Neuronal stem cell (in vitro differentiated cells): ENCODE results near the gene MYH9.

Source experiments
- DNase-seq: peaks from one replicate; pipeline ENCODE4 v3.0.0-alpha.2; 2013; ENCODE audit warnings: low spot score
- H2AFZ ChIP-seq: one replicate; pipeline ENCODE4 v1.6.1; 2013; ENCODE audit warnings: mild to moderate bottlenecking, low read length, inconsistent platforms
- H2AK5ac ChIP-seq: 2 replicates; pipeline ENCODE4 v1.6.1; 2013; ENCODE audit warnings: low read depth, mild to moderate bottlenecking, inconsistent platforms, low read length, moderate library complexity, mixed read lengths
- H2BK120ac ChIP-seq: 2 replicates; pipeline ENCODE4 v1.6.1; 2013; ENCODE audit warnings: low read depth, mild to moderate bottlenecking, inconsistent platforms, low read length, moderate library complexity, mixed read lengths
- H2BK12ac ChIP-seq: one replicate; pipeline ENCODE4 v1.6.1; 2013; ENCODE audit warnings: low read length, inconsistent platforms
- H2BK15ac ChIP-seq: 2 replicates; pipeline ENCODE4 v1.6.1; 2013; ENCODE audit warnings: mild to moderate bottlenecking, low read length, inconsistent platforms, mixed read lengths
- H2BK5ac ChIP-seq: one replicate; pipeline ENCODE4 v1.6.1; 2013; ENCODE audit warnings: inconsistent platforms, mild to moderate bottlenecking, low read length, moderate library complexity
- H3K14ac ChIP-seq: one replicate; pipeline ENCODE4 v1.6.1; 2013; ENCODE audit warnings: low read length, inconsistent platforms
- H3K18ac ChIP-seq: 2 replicates; pipeline ENCODE4 v1.6.1; 2013; ENCODE audit warnings: low read length, inconsistent platforms
- H3K23ac ChIP-seq: 2 replicates; pipeline ENCODE4 v1.6.1; 2013; ENCODE audit warnings: low read depth, mild to moderate bottlenecking, mixed read lengths, low read length, inconsistent platforms; ENCODE audit not compliant: poor library complexity
- H3K27ac ChIP-seq: replicated peaks from 3 replicates; pipeline ENCODE4 v1.5.1; 2013; ENCODE audit warnings: low read length, inconsistent platforms
- H3K27me3 ChIP-seq, 3 experiments: 2 replicates each; pipeline ENCODE4 v1.6.1; 2013; ENCODE audit warnings: low read length in 3 of 3, mild to moderate bottlenecking in 2 of 3, inconsistent platforms in 1 of 3, low read depth in 1 of 3, mixed read lengths in 1 of 3, moderate library complexity in 1 of 3; ENCODE audit not compliant: control insufficient read depth in 3 of 3, insufficient read depth in 3 of 3
- H3K36me3 ChIP-seq, 2 donors: replicated peaks in 1 of 2; 2 replicates each; pipeline ENCODE4 v1.6.1; 2013; ENCODE audit warnings: low read length in 2 of 2; ENCODE audit not compliant: control insufficient read depth in 2 of 2, insufficient read depth in 2 of 2
- H3K4ac ChIP-seq: 2 replicates; pipeline ENCODE4 v1.6.1; 2013; ENCODE audit warnings: inconsistent platforms, mild to moderate bottlenecking, low read length, moderate library complexity
- H3K4me1 ChIP-seq, 2 donors: 1 replicate in 1 of 2; 2 replicates in 1 of 2; pipeline ENCODE4 v1.6.1; 2013; ENCODE audit warnings: low read length in 2 of 2, low read depth in 1 of 2; ENCODE audit not compliant: control insufficient read depth in 2 of 2, insufficient read depth in 1 of 2
- H3K4me2 ChIP-seq: one replicate; pipeline ENCODE4 v1.6.1; 2013; ENCODE audit warnings: mild to moderate bottlenecking, low read length, inconsistent platforms; ENCODE audit not compliant: insufficient read depth, poor library complexity, severe bottlenecking
- H3K4me3 ChIP-seq, 2 donors: 2 replicates each; pipeline ENCODE4 v1.5.1; 2013; ENCODE audit warnings: low read length in 2 of 2, mild to moderate bottlenecking in 2 of 2, inconsistent platforms in 1 of 2, moderate library complexity in 1 of 2
- H3K79me1 ChIP-seq: one replicate; pipeline ENCODE4 v1.6.1; 2013; ENCODE audit warnings: low read depth, mild to moderate bottlenecking, inconsistent platforms, low read length, moderate library complexity
- H3K9ac ChIP-seq: one replicate; pipeline ENCODE4 v1.6.1; 2013; ENCODE audit warnings: mild to moderate bottlenecking, low read depth, low read length, inconsistent platforms; ENCODE audit not compliant: poor library complexity
- H3K9me3 ChIP-seq, 2 donors: replicated peaks in 1 of 2; 2 replicates each; pipeline versions ENCODE3 to v1.6.1; 2013; ENCODE audit warnings: low read length in 2 of 2, mild to moderate bottlenecking in 2 of 2, inconsistent platforms in 1 of 2, low read depth in 1 of 2, mixed read lengths in 1 of 2, moderate library complexity in 1 of 2; ENCODE audit not compliant: control insufficient read depth in 2 of 2, insufficient read depth in 1 of 2
- H4K8ac ChIP-seq: one replicate; pipeline ENCODE4 v1.6.1; 2013; ENCODE audit warnings: low read depth, mild to moderate bottlenecking, inconsistent platforms, low read length, moderate library complexity
- H4K91ac ChIP-seq: one replicate; pipeline ENCODE4 v1.6.1; 2013; ENCODE audit warnings: low read length, low read depth, mild to moderate bottlenecking, inconsistent platforms; ENCODE audit not compliant: poor library complexity
- WGBS, 2 donors: extraction: QIAGEN DNeasy Blood & Tissue Kit; methylation state at CpG; one replicate each; pipeline ENCODE4 v1.1.7; 2013; ENCODE audit warnings: missing lambda C conversion rate in 2 of 2, mixed read lengths in 1 of 2; ENCODE audit not compliant: insufficient read length in 2 of 2, insufficient replicate concordance in 1 of 2; ENCODE audit errors: extremely low coverage in 2 of 2; 5-methylcytosine and 5-hydroxymethylcytosine counted together

Gene MYH9

DNA sequence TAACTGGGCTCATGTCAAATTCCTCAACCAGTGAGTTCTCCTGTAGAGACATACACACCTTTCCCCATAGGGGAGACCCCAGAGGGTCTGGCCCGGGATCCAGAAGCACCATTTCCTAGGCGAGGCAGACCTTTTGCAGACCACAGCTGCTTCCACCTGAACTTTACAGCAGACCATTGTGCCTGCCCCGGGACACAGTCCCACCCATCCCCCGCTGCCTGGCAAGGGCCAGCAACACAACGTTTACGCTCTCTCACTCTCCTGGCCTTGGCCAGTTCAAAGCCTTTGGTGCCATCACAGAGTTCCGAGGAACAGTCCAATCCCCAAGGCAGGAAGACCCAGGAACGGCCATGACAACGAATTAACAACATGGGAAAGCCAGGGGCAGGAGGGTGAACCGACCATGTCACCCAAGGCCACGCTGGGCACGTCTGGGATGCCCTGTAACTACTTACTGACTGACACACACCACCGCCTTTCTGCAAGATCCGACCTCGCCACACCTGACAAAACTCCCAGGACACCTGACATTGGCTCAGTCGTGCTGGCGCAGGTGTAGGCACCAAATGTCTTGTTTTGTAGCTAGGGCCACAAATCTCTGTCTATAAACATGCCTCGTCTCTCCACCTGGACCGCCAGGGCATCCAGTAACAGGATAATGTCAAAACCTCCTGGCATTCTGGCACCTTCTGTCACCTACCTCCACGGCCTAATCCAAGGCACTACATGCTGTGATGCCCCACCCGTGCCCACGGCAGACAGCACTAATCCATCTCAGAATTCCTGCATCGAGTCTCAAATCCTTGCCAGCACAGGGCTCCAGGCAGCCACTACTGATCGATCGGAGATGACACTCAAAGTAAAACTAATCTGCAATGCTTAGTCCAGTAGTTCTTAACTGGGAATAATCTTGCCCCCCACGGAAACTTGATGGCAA lies 51.3 kb downstream of the MYH9 start:
- H4K91ac ChIP-seq, result no peak overlapping the region
- H3K36me3 ChIP-seq, result peaks cover 34 to 92% of the 10 kb centered on the region in 2 donors
- WGBS, 2 donors, result no CpG with 5 or more reads among the region's 26 CpGs

DNA sequence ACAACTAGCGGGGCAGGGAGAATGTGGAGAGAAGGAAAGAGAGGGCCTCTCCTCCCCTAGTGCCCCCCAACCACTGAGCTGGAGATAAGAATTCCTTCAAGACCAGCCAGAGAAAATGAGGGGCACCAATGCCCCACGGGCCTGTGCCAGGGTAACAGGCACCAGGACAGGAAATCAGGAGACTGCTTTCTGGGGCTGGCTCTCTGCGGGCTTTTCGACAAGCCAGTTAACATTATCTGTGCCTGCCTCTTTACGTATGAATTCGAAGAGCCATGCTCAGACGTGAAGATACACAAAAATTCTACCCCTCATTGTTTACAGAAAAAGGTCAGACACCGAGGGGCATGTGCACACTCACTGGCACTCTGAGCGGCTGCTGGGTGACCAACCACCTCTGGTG lies 52.1 kb downstream of the MYH9 start:
- Histone ChIP-seq H2BK15ac (no peak overlapping the region), H3K9me3 (no peaks in the 10 kb centered on the region), H2AK5ac (no peak overlapping the region), H3K18ac (no peak overlapping the region), H3K9ac (no peak overlapping the region), H3K4me1 (peaks cover 34 to 41% of the 10 kb centered on the region in 2 donors), H3K36me3 (peaks cover 29 to 92% of the 10 kb centered on the region in 2 donors), H3K14ac (no peak overlapping the region), H2AFZ (no peak overlapping the region), H2BK5ac (peak overlapping the region; percentile 44), H2BK120ac (peak overlapping the region; percentile 30), H2BK12ac (no peak overlapping the region), H3K79me1 (peaks cover 6% of the 10 kb centered on the region), H3K4me2 (no peak overlapping the region), H3K27ac (peak overlapping the region; percentile 29), H3K23ac (no peak overlapping the region), H3K4me3 (no peak overlapping the region), H3K27me3 (no peaks in the 10 kb centered on the region), H4K8ac (no peak overlapping the region), H4K91ac (no peak overlapping the region), H3K4ac (no peak overlapping the region)
- WGBS, 2 donors, result no CpG with 5 or more reads among the region's 9 CpGs
- no peak for DNase-seq

More for the DNA sequence above, 51.3 kb downstream of the MYH9 start:
- Histone ChIP-seq H3K4ac (no peak overlapping the region), H3K14ac (no peak overlapping the region), H2BK15ac (no peak overlapping the region), H2BK5ac (peak overlapping the region; percentile 44), H2BK12ac (no peak overlapping the region), H3K4me1 (peaks cover 30 to 34% of the 10 kb centered on the region in 2 donors), H2AFZ (no peak overlapping the region), H3K79me1 (peaks cover 6% of the 10 kb centered on the region), H3K9me3 (no peaks in the 10 kb centered on the region), H3K4me3 (no peak overlapping the region), H2AK5ac (no peak overlapping the region), H3K27me3 (no peaks in the 10 kb centered on the region), H3K4me2 (no peak overlapping the region), H3K9ac (no peak overlapping the region), H3K23ac (no peak overlapping the region), H2BK120ac (no peak overlapping the region), H3K27ac (no peak overlapping the region), H4K8ac (no peak overlapping the region), H3K18ac (peak overlapping the region; percentile 19)
- DNase-seq, result no peak

DNA sequence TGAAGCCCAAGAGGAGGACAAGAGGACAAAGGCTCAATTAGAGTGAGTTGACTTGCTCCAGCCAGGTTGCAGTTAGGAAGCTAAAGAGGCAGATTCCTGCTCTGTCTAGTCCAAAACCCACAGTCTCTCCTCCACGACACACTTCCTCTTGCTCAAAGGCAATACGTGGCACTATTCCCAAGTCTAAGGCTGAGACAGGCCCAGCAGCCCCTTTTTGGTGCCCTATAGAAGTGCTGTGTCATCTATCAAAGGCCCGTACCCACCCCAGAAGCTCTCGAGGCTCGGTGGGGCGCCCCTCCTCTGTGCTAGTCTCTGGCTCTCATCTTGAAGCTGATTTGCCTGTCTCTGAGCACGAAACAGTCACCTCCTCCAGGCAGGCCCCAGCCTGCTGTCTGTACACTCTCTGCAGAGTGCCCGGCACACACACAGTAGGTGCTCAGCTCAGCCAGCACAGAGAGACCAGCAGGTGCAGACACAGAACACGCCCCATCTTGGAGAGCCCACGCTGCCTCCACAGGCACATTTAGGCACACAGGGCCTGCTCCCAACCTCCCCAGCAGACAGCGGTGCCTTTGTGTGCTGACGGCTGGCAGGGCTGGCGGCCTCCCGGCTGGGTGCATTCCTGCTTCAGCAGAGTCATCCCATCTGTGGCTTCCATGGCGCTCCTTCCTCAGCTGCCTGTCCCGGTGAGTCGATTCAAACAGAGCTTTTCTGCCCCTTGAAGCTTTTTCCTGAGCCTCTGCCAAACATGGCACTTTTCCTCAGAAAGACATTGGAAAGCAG lies 52.8 kb downstream of the MYH9 start:
- H2BK5ac ChIP-seq, result peak overlapping the region; percentile 44
- no CpG with 5 or more reads among the region's 17 CpGs for WGBS, 2 donors
- peaks cover 27 to 93% of the 10 kb centered on the region in 2 donors for H3K36me3 ChIP-seq
- H2BK12ac ChIP-seq, result no peak overlapping the region
- H4K8ac ChIP-seq, result no peak overlapping the region
- no peak overlapping the region for H2AFZ ChIP-seq
- no peak overlapping the region for H2BK15ac ChIP-seq
- no peaks in the 10 kb centered on the region for H3K27me3 ChIP-seq
- no peak for DNase-seq
- H3K79me1 ChIP-seq, result peaks cover 6% of the 10 kb centered on the region
- no peak overlapping the region for H3K4me3 ChIP-seq
- no peaks in the 10 kb centered on the region for H3K9me3 ChIP-seq
- H3K9ac ChIP-seq, result no peak overlapping the region
- H3K18ac ChIP-seq, result peak overlapping the region; percentile 9
- peaks cover 39 to 48% of the 10 kb centered on the region in 2 donors for H3K4me1 ChIP-seq
- no peak overlapping the region for H4K91ac ChIP-seq
- no peak overlapping the region for H3K4ac ChIP-seq
- no peak overlapping the region for H3K4me2 ChIP-seq
- peak overlapping the region; percentile 13 for H3K23ac ChIP-seq
- H2AK5ac ChIP-seq, result no peak overlapping the region
- peak overlapping the region; percentile 29 for H3K27ac ChIP-seq
- H2BK120ac ChIP-seq, result no peak overlapping the region
- no peak overlapping the region for H3K14ac ChIP-seq
